ENCODE measurements around the gene KRT33B. TPM values are rescaled to one million over a fixed set of nuclear protein-coding genes. Genes with fewer than 3 reads are reported as not detected.
A peak's percentile ranks its signal among the peaks of the same experiment; 100 is the strongest.

Gene KRT33B
- total RNA-seq, 4 donors from 2014 or later = not detected

- Histone ChIP-seq H3K9me3 (no peaks in the 10 kb centered on the region), H3K27ac (replicated peaks in 1 of 4) (no peak overlapping the region), H3K4me1 (no peaks in the 10 kb centered on the region), H3K36me3 (no peaks in the 10 kb centered on the region), H3K27me3 (no peaks in the 10 kb centered on the region), H3K4me3 (no peak overlapping the region)
- DNase-seq (ENCODE audit: extremely low spot score) = no peak
- intact Hi-C loops (cut with DNase I) = no loop called here
- TF ChIP-seq, protein P1, sequence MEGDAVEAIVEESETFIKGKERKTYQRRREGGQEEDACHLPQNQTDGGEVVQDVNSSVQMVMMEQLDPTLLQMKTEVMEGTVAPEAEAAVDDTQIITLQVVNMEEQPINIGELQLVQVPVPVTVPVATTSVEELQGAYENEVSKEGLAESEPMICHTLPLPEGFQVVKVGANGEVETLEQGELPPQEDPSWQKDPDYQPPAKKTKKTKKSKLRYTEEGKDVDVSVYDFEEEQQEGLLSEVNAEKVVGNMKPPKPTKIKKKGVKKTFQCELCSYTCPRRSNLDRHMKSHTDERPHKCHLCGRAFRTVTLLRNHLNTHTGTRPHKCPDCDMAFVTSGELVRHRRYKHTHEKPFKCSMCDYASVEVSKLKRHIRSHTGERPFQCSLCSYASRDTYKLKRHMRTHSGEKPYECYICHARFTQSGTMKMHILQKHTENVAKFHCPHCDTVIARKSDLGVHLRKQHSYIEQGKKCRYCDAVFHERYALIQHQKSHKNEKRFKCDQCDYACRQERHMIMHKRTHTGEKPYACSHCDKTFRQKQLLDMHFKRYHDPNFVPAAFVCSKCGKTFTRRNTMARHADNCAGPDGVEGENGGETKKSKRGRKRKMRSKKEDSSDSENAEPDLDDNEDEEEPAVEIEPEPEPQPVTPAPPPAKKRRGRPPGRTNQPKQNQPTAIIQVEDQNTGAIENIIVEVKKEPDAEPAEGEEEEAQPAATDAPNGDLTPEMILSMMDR (IDR thresholded peaks at IDR 0.05) = no peak
- TF ChIP-seq POLR2AphosphoS5 (IDR thresholded peaks at IDR 0.05) (no peak), EP300 (IDR thresholded peaks at IDR 0.05) (no peak), POLR2A (IDR thresholded peaks at IDR 0.05; ENCODE audit: low read depth) (no peak)
- 91% methylated on average over 14 of the region's 18 CpGs for WGBS
Measured at GRCh38 chr17:41326173-41327145, 43.2 kb downstream of the KRT33B start.

GRCh38 chr17:41325611-41326010 is 44.0 kb downstream of the KRT33B start:
- no peak for DNase-seq (ENCODE audit: extremely low spot score)
- Histone ChIP-seq H3K4me3 (no peak overlapping the region), H3K9me3 (no peaks in the 10 kb centered on the region), H3K27me3 (no peaks in the 10 kb centered on the region), H3K4me1 (no peaks in the 10 kb centered on the region), H3K36me3 (no peaks in the 10 kb centered on the region), H3K27ac (replicated peaks in 1 of 4) (no peak overlapping the region)
- TF ChIP-seq POLR2AphosphoS5 (IDR thresholded peaks at IDR 0.05) = no peak
- TF ChIP-seq, protein P1 (IDR thresholded peaks at IDR 0.05) = no peak
- TF ChIP-seq POLR2A (IDR thresholded peaks at IDR 0.05; ENCODE audit: low read depth) = no peak
- TF ChIP-seq EP300 (IDR thresholded peaks at IDR 0.05) = no peak
- 100% methylated on average over 1 of the region's 6 CpGs for WGBS
- intact Hi-C loops (cut with DNase I) = no loop called here

DNA sequence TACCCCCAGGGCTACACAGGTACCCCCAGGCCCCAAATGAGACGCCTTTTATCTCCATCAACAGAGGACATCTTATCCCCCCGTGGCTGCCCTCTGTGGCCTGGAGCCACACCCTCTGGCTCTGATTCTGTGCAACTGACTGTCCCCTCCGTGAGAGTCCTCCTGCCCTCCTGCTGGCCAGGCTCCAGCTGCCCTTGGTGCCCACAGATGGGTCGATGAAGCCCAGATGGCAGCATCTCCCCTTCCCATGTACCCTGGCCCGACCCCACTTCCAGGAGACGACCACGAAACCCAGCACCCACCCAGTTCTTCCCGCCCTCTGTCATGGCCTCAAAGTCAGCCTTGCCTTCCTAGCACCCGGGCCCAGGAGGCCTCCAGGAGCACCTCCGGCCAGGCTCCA is 44.5 kb downstream of the KRT33B start:
- TF ChIP-seq POLR2AphosphoS5 (IDR thresholded peaks at IDR 0.05) (no peak), POLR2A (IDR thresholded peaks at IDR 0.05; ENCODE audit: low read depth) (no peak), EP300 (IDR thresholded peaks at IDR 0.05) (no peak)
- TF ChIP-seq, protein P1 (IDR thresholded peaks at IDR 0.05) = no peak
- Histone ChIP-seq H3K9me3 (peaks cover 0 to 4% (median 0%) of the 10 kb centered on the region in 4 donors), H3K4me3 (no peak overlapping the region), H3K4me1 (no peaks in the 10 kb centered on the region), H3K27me3 (no peaks in the 10 kb centered on the region), H3K36me3 (no peaks in the 10 kb centered on the region), H3K27ac (replicated peaks in 1 of 4) (no peak overlapping the region)
- WGBS = 89% methylated on average over 3 of the region's 10 CpGs
- no peak for DNase-seq (ENCODE audit: extremely low spot score)
- intact Hi-C loops (cut with DNase I) = no loop called here

- Histone ChIP-seq H3K36me3 (no peaks in the 10 kb centered on the region), H3K27ac (replicated peaks in 1 of 4) (no peak overlapping the region), H3K4me3 (no peak overlapping the region), H3K4me1 (no peaks in the 10 kb centered on the region), H3K9me3 (peaks cover 0 to 10% (median 4%) of the 10 kb centered on the region in 4 donors), H3K27me3 (no peaks in the 10 kb centered on the region)
- WGBS = 78% methylated on average over 14 of the region's 16 CpGs
- intact Hi-C loops (cut with DNase I) = loop anchor here (5.0 kb wide), 3 partner anchors 323 to 522 kb away; no protein-coding TSS in a partner anchor
- TF ChIP-seq, protein P1 (IDR thresholded peaks at IDR 0.05) = peak in 1 of 3 experiments; percentile 6
- no peak for TF ChIP-seq POLR2A (IDR thresholded peaks at IDR 0.05; ENCODE audit: low read depth)
- TF ChIP-seq POLR2AphosphoS5 (IDR thresholded peaks at IDR 0.05) = no peak
- no peak for TF ChIP-seq EP300 (IDR thresholded peaks at IDR 0.05)
- DNase-seq (ENCODE audit: extremely low spot score) = no peak
Measured at GRCh38 chr17:41324180-41325075, 45.2 kb downstream of the KRT33B start.

All from esophagus muscularis mucosa (tissue), 4 donors.